RKO (cell line): ENCODE data around the gene SYNGR1.
"Not testable (repeated sequence)": the region's sequence is repeated elsewhere in the genome, so short reads cannot be mapped to it uniquely, and the experiment has no call there.

Experiments used
- DNase-seq: peaks from one replicate; pipeline ENCODE4 v3.0.0-alpha.2; 2016; ENCODE audit warnings: low spot score

The SYNGR1 gene

GRCh38 chr22:39317084-39317774, 32.6 kb upstream of the SYNGR1 start:
- peak; percentile 63 for DNase-seq

GRCh38 chr22:39317775-39318506, 31.9 kb upstream of the SYNGR1 start:
- DNase-seq = peak; percentile 71

GRCh38 chr22:39318507-39319283, 31.1 kb upstream of the SYNGR1 start:
- peak; percentile 58 for DNase-seq

GRCh38 chr22:39319284-39320022, 30.3 kb upstream of the SYNGR1 start, which contains the start of gene RPL3:
RPL3 (minus strand) TSS chr22:39319623; CDS start chr22:39319597, 26 bp downstream.
- peak; percentile 98 for DNase-seq

- DNase-seq = not testable (repeated sequence)
Measured at GRCh38 chr22:39320616-39321029, 29.2 kb upstream of the SYNGR1 start.

- DNase-seq = no peak
Measured at GRCh38 chr22:39325392-39325932, 24.3 kb upstream of the SYNGR1 start.

- DNase-seq = no peak
Measured at GRCh38 chr22:39327995-39328754, 21.6 kb upstream of the SYNGR1 start.

- DNase-seq = not testable (repeated sequence)
Measured at GRCh38 chr22:39330553-39330952, 19.2 kb upstream of the SYNGR1 start.

GRCh38 chr22:39332441-39333064, 17.2 kb upstream of the SYNGR1 start:
- no peak for DNase-seq

- DNase-seq = no peak
Measured at GRCh38 chr22:39336411-39336810, 13.4 kb upstream of the SYNGR1 start.

- DNase-seq = not testable (repeated sequence)
Measured at GRCh38 chr22:39339775-39340174, 10.0 kb upstream of the SYNGR1 start.

- no peak for DNase-seq
Measured at GRCh38 chr22:39341179-39341578, 8.6 kb upstream of the SYNGR1 start.

- DNase-seq = peak; percentile 51
Measured at GRCh38 chr22:39343259-39344045, 6.3 kb upstream of the SYNGR1 start.

- no peak for DNase-seq
Measured at GRCh38 chr22:39344046-39344390, 5.8 kb upstream of the SYNGR1 start.

- no peak for DNase-seq
Measured at GRCh38 chr22:39345231-39345630, 4.6 kb upstream of the SYNGR1 start.

- DNase-seq = no peak
Measured at GRCh38 chr22:39348909-39349505, 784 bp upstream of the SYNGR1 start.

- no peak for DNase-seq
Measured at GRCh38 chr22:39349506-39349966, 255 bp upstream of the SYNGR1 start.

GRCh38 chr22:39350757-39351688, 1.2 kb downstream of the SYNGR1 start:
- DNase-seq = no peak
